Measurements from ENCODE around the gene LILRB3. TPM values are rescaled to one million over a fixed set of nuclear protein-coding genes. Genes with fewer than 3 reads are reported as not detected.

LILRB3 gene
- total RNA-seq, 4 donors from 2014 or later = 7.8 to 18.8 (median 8.3) TPM; not detected in 1

DNA sequence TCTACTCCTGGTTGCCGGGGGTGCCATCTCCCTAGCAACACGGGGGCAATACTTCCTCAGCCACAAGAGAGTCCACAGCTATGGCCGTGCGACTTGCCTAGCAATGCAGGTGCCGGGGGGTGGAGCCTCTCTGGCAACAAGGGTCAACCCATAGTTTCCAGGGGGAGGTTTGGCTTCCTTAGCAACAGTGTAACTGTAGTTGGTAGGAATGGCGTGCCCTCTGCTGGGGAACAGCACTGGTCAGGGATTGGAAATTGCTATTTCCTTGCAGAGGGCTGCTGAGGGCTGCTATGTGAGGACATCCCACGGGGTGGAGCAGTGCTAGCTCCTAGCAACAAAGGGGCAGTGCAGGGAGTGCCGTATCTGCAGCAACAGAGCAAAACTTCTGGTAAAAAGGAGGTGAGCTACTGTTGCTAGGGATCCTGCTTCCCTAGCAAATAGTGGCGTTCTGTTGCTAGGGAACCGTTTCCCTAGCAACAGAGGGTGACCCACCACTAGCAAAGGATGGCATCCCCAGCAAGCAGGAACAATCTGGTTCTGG lies 42.8 kb downstream of the LILRB3 start:
- intact Hi-C loops (cut with DNase I) = no loop called here
- no peak overlapping the region for H3K4me3 ChIP-seq
- DNase-seq = no peak
- H3K27me3 ChIP-seq = no peaks in the 10 kb centered on the region
- no peak overlapping the region for H3K27ac ChIP-seq
- TF ChIP-seq, protein P1, sequence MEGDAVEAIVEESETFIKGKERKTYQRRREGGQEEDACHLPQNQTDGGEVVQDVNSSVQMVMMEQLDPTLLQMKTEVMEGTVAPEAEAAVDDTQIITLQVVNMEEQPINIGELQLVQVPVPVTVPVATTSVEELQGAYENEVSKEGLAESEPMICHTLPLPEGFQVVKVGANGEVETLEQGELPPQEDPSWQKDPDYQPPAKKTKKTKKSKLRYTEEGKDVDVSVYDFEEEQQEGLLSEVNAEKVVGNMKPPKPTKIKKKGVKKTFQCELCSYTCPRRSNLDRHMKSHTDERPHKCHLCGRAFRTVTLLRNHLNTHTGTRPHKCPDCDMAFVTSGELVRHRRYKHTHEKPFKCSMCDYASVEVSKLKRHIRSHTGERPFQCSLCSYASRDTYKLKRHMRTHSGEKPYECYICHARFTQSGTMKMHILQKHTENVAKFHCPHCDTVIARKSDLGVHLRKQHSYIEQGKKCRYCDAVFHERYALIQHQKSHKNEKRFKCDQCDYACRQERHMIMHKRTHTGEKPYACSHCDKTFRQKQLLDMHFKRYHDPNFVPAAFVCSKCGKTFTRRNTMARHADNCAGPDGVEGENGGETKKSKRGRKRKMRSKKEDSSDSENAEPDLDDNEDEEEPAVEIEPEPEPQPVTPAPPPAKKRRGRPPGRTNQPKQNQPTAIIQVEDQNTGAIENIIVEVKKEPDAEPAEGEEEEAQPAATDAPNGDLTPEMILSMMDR (IDR thresholded peaks at IDR 0.05) = peak in 1 of 6 experiments; percentile 25
- TF ChIP-seq POLR2A (IDR thresholded peaks at IDR 0.05) = no peak
- 50 to 57% methylated on average over 3 to 10 of the region's 10 CpGs for WGBS, 2 donors
- no peaks in the 10 kb centered on the region for H3K4me1 ChIP-seq
- no peaks in the 10 kb centered on the region for H3K9me3 ChIP-seq
- H3K36me3 ChIP-seq = peaks cover 0 to 59% (median 5%) of the 10 kb centered on the region in 3 donors

DNA sequence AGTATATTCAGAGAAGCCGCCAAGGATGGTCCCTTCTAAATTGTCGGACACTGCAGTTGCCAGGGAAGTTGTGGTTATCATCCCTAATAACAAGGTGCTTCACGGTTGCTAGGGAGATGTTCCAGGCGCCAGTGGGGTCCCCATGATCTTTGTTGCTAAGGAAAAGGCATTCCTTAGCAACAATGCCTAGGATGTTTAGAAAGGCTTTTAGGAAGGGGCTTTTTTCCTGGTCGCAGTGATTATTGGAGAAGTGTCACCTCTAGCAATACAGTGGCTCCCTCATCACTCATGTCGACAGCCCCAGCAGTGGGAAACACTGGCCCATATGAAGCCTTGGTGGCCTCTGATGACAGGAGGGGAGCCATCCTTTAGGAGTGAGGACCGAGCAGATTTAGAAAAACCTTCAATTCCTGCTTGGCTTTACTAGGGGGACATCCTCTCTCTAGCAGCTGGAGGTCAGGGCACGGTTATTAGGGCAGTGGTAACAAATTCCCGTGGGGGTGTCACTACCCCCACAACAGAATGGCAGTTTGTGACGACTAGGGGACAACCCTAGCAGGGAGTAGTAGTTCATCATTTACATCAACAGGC lies 43.5 kb downstream of the LILRB3 start:
- no peak for DNase-seq
- Histone ChIP-seq H3K27ac (no peak overlapping the region), H3K36me3 (peaks cover 0 to 59% (median 5%) of the 10 kb centered on the region in 3 donors), H3K27me3 (no peaks in the 10 kb centered on the region), H3K9me3 (no peaks in the 10 kb centered on the region), H3K4me1 (no peaks in the 10 kb centered on the region), H3K4me3 (no peak overlapping the region)
- intact Hi-C loops (cut with DNase I) = no loop called here
- TF ChIP-seq, protein P1 (IDR thresholded peaks at IDR 0.05) = no peak
- no peak for TF ChIP-seq POLR2A (IDR thresholded peaks at IDR 0.05)
- WGBS, 2 donors = 77 to 79% methylated on average over 7 to 8 of the region's 10 CpGs

DNA sequence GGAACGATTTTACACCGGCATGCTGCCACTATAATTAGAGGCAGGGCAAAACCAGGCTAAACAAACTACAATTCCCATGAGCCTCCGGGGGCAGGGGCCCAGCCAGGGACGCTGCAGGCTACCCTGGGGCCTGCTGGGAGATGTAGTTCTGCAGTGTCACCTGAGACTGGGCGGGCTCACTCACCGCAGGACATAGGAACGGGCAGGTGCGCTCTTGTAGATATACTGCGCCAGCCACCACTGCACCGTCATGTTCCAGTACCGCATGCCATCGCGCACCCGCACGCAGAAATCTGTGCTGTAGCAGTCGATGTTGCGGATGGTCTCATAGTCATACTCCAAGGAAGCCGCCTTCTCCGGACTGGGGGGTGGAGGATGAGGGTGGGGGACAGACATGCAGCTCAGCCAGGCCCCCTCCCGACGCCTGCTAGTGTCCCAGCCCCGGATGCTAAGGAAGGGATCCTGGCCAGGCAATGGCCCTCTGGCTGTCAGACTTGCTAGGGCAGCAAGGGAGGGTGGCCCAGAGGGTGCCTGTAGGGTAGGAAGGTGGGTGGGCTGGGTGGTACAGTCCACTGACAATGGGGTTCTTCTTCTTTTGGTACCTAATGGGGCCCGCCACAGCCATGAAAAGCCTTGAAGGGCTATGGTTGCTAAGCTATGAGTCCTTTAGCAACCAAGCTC lies 44.1 kb downstream of the LILRB3 start:
- TF ChIP-seq POLR2A (IDR thresholded peaks at IDR 0.05) = no peak
- TF ChIP-seq, protein P1 (IDR thresholded peaks at IDR 0.05) = no peak
- 66 to 70% methylated on average over 9 to 18 of the region's 23 CpGs for WGBS, 2 donors
- Histone ChIP-seq H3K4me3 (no peak overlapping the region), H3K36me3 (peaks cover 0 to 59% (median 5%) of the 10 kb centered on the region in 3 donors), H3K4me1 (peaks cover 0 to 4% (median 0%) of the 10 kb centered on the region in 3 donors), H3K27me3 (no peaks in the 10 kb centered on the region), H3K27ac (no peak overlapping the region), H3K9me3 (no peaks in the 10 kb centered on the region)
- DNase-seq = no peak
- intact Hi-C loops (cut with DNase I) = no loop called here

DNA sequence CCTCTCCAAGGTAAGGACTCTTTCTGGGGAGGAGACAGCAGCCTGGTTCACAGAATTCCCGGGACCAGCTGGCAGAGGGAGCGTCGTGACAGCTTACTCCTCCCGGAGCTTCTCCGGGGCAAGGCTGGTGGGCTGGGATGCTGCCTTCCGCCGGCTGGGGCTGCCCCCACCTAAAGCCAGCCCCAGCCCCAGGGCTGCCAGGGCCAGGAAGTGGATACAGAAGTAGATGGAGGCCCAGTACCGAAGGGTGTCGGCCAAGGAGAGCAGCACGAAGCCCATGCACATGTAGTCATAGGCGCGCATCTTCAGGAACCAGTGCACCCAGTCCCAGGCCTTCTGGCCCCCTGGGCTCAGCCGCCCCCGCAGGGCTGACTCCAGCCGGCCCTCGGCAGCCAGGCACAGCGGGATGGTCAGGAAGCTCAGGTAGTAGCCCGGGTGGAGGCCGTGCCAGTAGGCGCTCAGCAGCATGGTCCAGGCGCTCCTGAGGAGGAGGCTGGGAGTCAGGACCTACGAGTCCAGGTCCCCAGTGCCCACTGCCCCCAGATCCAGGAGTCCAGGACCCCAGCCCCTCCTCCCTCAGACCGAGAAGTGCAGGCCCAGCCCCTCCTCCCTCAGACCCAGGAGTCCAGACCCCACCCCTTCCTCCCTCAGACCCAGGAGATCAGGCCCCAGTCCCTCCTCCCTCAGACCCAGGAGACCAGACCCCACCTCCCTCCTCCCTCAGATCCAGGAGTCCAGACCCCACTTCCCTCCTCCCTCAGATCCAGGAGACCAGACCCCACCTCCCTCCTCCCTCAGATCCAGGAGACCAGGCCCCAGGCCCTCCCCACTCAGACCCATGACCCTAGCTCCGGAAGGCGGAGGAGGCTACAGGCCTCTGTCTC lies 48.6 kb downstream of the LILRB3 start:
- H3K27me3 ChIP-seq = peaks cover 0 to 4% (median 0%) of the 10 kb centered on the region in 4 donors
- WGBS, 2 donors = 67 to 77% methylated on average over 3 of the region's 25 CpGs
- H3K9me3 ChIP-seq = no peaks in the 10 kb centered on the region
- H3K36me3 ChIP-seq = peaks cover 0 to 29% (median 0%) of the 10 kb centered on the region in 3 donors
- H3K4me1 ChIP-seq = peaks cover 6 to 25% (median 8%) of the 10 kb centered on the region in 3 donors
- no peak overlapping the region for H3K27ac ChIP-seq
- H3K4me3 ChIP-seq = no peak overlapping the region
- intact Hi-C loops (cut with DNase I) = no loop called here
- DNase-seq = no peak
- TF ChIP-seq, protein P1 (IDR thresholded peaks at IDR 0.05) = no peak
- TF ChIP-seq POLR2A (IDR thresholded peaks at IDR 0.05) = no peak

Data from esophagus squamous epithelium (tissue), 5 donors.